Measurements from ENCODE around the gene ACTA1.
"Not testable (repeated sequence)": the region's sequence is repeated elsewhere in the genome, so short reads cannot be mapped to it uniquely, and the experiment has no call there.

The ACTA1 gene

DNA sequence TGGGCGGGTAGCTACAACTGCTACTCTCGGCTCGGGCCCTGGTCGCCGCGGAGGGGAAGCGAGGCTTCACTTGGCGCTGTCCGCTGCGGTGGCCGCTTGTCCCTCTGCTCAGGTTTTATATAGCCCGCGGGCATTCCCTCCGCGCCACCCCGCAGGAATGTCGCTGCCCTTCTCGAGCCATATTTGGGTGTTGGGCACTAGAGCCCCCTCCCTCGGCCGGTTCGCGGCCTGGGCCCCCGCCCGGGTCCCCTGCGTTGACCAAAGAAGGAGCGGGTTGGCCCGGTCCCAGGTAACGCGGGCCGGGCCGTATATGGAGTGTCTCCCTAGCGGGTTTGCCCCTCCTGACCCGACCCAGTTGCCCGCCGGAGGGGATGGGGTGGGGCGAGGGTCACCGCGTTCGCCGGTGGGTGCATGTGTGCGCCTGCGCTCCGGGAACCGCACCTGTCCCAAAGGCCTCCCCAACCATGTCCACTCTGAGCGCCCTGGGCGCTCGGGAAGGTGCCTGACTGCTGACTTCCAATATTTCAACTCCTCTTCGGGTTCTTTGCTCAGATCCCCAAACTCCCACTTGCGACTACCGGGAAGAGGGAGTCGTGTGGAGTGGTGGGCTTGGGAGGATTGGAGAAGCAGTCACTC is at the start of gene ACTA1:
ACTA1 (minus strand) TSS at position 90 of the 636 bp plus-strand sequence. CDS start 979 bp downstream, outside the sequence.
- no peak for DNase-seq (ENCODE audit: low read depth in 1 of 2, low spot score in 1 of 2)

DNA sequence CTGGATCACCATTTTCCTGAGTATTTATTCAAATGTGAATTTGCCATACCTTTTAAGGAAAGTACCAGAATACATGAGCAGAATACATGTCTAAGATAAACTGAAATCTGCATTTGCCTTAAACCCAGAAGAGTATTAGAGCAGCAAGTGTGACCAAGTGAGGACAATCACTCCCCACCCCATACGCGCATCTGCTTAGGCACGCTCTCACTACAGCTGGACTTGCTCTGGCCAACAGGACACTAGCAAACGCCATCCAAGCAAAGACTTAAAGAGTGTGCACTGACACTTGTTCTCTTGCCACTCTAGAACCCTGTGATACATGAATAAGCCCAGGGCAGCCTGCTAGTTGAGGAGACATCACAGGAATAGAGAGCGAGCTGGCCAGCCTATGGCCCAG is 48.6 kb upstream of the ACTA1 start:
- no peak for DNase-seq (ENCODE audit: low read depth in 1 of 2, low spot score in 1 of 2)

DNA sequence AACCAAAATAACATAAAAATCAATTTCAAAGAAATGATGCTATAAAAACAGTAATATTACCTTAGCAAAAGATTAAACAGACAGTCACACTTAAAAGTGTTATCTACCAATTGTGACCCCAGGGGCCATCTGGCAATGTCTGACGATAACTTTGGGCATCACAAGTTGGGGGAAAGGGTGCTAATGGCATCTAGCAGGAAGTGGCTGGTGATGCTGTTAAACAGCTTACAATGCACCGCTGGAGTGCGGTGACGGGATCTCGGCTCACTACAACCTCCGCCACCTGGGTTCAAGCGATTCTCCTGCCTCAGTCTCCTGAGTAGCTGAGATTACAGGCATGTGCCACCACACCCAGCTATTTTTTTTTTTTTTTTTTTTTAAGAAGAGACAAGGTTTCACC is 46.6 kb upstream of the ACTA1 start:
- DNase-seq (ENCODE audit: low read depth in 1 of 2, low spot score in 1 of 2) = no peak

DNA sequence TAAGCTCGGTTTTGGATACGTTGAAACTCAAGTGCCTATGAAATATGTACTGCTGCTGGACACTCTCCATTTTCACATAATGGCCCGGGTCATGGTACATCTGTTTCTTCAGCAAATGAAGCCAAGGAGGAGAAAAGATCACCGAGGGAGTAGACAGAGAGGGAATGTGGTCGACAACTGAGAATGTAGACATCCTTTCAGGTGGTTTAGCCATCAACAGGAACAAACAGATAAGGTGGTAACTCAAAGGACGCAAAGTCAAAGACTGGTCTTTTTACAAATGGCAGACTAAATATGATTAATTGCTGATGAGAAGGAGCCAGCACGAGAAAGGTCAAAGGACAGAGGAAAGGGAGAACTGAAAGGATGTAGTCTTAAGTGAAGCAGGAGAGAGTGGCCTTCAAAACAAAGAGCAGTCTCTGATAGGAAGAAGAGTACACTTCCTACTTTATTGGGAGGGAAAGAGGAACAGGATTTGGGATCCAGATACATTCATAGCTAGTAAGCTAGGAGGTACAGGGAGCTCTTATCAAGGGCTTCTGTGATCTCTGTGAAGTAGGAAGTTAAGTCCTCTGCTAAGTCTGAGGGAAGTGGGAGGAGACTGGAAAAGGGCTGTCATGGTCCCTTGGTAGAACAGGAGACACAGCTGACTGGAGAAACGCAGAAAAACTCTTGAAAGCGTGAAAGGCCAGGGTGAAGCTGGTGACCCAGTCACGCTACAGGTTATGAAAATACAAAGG is 45.9 kb upstream of the ACTA1 start:
- DNase-seq (ENCODE audit: low read depth in 1 of 2, low spot score in 1 of 2) = no peak

DNA sequence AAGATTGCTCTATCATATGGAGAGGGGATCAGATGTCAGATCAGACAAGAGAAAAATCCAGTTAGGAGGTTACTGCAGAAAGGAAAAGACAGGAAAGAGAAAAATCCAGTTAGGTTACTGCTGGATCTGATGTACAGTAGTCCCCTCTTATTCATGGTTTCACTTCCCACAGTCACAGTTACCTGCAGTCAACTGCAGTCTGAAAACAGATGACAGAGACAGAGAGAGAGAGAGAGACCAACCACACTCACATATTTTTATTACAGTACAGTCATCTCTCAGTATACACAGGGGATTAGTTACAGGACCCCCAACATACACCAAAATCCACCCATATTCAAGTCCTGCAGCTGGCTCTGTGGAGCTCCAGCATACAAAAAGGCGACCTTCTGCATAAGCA is 45.0 kb upstream of the ACTA1 start:
- DNase-seq (ENCODE audit: low read depth in 1 of 2, low spot score in 1 of 2) = no peak

DNA sequence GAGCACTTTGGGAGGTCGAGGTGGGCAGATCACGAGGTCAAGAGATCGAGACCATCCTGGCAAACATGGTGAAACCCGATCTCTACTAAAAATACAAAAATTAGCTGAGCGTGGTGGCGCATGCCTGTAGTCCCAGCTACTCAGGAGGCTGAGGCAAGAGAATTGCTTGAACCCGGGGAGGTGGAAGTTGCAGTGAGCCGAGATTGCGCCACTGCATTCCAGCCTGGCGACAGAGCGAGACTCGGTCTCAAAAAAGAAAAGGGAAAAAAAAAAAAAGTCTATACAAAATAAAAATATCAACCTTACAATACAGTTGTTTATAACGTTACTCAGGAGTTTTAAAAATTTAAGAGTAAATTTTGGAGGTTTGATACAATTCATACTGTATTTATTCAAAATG is 42.0 kb upstream of the ACTA1 start:
- DNase-seq (ENCODE audit: low read depth in 1 of 2, low spot score in 1 of 2) = not testable (repeated sequence)

DNA sequence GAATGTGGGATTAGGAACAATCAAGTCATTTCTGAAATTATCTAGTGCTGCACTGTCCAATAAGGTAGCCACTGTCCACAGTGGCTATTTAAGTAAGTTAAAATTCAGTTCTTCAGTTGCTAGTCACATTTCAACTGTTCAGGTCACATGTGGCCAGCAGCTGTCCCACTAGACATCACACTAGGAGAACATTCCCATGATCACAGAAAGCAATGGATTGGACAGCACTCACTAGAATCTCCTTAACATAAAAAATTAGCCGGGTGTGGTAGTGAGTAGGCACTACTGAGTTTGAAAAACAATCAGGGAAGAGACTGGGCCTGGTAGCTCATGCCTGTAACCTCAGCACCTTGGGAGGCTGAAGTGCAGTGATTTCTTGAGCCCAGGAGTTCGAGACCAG is 40.6 kb upstream of the ACTA1 start:
- DNase-seq (ENCODE audit: low read depth in 1 of 2, low spot score in 1 of 2) = no peak

DNA sequence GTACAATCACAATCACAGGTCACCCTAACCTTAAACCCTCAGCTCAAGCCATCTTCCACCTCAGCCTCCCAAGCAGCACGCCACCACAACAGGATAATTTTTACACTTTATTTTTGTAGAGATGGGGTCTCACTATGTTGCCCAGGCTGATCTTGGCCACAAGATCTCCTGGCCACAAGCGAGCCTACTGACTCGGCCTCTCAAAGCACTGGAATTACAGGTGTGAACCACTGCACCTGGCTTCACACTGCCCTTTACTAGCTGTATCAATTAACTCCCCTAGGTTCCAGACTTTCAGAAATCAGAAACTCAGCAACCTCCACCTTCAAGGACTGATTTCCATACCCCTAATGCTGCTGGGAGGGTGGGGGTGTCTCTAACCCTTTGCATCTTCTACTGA is 37.3 kb upstream of the ACTA1 start:
- no peak for DNase-seq (ENCODE audit: low read depth in 1 of 2, low spot score in 1 of 2)

DNA sequence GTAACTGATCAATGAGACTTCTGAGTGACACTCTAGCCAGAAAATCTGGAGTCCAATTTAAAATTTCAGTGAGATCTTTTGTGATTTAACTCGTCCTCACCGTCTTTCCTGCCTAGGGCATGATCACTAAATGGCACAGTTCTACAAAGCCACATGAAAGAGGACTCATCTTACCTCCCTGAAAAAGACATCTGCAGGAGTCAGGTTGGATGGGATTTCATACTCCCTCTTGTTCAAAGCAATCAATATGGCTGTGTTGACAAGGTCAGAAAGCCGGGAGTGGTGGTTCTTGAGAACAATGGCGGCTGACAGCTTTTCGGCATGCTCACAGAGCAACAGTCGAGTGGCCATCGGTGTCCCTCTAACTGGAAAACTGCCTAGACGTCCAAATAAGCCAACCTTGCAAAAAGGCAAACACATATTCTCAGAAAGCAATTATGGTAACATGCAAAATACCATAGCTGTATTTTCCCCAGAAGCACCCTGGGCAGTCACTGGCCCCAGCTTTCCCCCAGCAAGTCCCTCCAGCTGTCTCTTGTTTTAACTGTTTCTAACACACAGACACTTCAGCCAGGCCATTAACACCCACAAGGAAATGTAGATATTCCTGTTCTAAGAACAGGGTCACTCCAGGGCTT is 36.6 kb upstream of the ACTA1 start:
- DNase-seq (ENCODE audit: low read depth in 1 of 2, low spot score in 1 of 2) = no peak

DNA sequence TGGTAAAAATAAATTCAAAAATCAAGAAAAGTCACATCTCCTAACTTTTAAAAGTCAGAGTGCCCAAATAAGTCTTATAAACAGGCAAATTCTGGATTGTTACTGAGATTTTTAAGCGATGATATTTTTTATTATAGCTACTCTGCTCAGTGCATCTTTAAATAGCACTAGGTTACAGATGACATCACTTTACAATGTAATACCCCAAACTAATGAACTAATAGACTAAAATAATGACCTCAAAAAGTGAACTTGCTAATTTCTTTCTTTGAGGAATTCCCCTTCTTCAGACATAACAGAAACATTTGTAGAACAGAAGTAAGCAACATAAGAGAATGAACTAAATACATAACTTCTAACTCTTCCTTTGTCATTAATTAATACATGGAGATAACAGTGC is 33.0 kb upstream of the ACTA1 start:
- DNase-seq (ENCODE audit: low read depth in 1 of 2, low spot score in 1 of 2) = no peak

DNA sequence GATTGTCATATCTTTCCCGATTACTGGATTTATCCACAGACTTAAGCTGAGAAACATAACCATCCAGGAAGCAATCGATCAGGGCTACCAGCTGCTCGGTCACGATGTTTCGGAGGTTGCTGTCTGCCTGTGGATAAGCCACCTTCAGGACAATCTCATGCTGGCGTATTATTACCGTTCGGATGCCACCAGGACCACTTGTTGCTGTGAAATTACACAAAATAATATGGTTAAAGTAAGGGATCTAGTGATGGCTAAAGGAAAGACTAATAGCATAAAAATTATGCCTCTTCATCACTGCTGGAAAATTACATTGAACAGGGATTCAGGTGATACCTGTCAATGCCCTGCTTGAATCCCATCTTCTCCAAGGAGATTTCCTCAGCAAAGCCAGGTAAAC is 30.8 kb upstream of the ACTA1 start:
- DNase-seq (ENCODE audit: low read depth in 1 of 2, low spot score in 1 of 2) = no peak

DNA sequence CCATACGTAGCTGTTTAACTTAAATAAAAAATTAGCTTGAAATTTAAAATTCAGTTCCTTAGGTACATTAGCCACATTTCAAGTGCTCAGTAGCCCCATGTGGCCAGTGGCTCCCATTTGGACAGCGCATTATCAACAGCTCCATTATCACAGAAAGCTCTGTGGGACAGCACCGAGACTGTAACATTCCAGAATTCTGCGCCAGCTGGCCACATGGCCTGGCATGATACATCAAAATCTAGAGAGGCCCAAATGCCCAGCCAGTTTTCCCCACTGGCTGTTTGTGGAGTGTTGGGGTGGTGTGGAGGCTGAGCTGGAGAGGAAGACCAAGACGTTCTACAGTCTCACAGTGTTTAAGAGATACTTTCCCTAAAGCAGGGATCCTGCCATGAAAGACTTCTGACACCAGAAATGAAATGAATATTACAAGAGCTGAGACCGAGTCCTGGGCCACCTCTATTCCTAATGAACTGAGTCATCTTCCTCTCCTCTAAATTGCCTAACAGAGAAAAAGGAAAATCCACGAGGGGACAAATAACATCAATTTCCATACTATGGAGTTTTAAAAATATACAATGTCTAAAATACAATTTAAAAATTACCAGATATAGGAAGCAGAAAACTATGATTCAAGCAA is 27.3 kb upstream of the ACTA1 start:
- DNase-seq (ENCODE audit: low read depth in 1 of 2, low spot score in 1 of 2) = no peak

DNA sequence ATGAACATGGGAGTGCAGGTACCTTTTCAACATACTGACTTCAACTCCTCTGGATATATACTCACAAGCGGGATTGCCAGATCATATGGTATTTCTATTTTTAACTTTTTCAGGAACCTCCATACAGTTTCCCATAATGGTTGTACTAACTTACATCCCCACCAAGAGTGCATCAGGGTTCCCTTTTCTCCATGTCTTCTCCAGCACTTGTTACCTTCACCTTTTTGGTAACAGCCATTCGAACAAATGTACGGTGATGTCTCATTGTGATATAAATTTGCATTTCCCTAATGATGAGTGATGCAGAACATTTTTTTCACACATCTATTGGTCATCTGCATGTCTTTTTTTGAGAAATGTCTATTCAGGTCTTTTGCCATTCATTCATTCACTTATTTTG is 25.9 kb upstream of the ACTA1 start:
- DNase-seq (ENCODE audit: low read depth in 1 of 2, low spot score in 1 of 2) = no peak

DNA sequence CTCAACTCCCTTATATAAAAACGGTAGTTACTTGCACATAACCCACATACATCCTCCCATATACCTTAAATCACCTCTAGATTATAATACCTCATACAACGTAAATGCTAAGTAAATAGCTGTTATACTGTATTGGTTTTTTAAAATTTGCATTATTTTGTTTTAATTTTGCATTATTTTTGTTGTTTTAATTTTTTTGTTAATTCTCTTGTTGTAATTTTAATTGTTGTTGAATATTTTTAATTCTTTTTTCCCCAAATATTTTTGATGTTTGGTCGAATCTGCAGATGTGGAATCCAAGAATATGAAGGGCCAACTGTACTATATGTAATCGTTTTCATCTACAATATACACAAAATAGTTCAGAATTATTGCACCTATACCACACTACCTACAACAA is 23.5 kb upstream of the ACTA1 start:
- DNase-seq (ENCODE audit: low read depth in 1 of 2, low spot score in 1 of 2) = no peak

DNA sequence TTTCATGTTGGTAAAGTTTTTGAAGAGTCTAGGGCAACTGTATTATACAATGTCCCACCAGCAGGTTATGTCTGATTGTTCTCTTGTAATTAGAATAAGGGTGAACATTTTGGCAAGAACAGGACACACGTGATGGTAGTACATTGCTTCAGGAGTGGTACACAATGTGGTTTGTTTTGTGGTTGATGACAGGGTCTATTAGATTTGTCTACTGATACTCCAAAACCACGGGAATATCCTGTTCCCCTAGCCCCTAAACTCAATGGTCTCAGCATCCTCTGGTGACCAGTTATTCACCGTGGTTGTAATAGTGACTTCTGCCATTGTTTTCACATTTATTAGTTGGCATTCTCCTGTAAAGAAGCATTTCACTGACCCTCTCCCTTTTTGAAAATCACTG is 22.1 kb upstream of the ACTA1 start:
- no peak for DNase-seq (ENCODE audit: low read depth in 1 of 2, low spot score in 1 of 2)

DNA sequence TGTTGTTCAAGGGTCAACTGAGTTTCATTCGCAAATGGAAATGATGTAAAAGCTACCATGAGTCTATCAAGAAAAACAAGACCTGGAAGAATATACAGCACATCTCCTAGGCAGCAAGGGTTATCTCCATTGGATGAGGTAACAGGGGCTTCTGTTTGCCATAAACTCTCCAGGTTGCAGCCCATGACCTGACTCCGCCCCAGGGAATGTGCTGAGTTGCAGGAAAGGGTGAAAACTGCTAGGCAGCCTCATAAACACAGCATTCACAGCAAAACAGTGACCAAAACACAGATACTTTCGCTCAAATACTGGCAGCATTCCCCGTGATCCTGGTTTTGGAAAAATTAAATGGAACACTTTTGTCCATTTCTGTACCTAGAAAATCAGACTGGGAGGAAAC is 20.2 kb upstream of the ACTA1 start:
- no peak for DNase-seq (ENCODE audit: low read depth in 1 of 2, low spot score in 1 of 2)

DNA sequence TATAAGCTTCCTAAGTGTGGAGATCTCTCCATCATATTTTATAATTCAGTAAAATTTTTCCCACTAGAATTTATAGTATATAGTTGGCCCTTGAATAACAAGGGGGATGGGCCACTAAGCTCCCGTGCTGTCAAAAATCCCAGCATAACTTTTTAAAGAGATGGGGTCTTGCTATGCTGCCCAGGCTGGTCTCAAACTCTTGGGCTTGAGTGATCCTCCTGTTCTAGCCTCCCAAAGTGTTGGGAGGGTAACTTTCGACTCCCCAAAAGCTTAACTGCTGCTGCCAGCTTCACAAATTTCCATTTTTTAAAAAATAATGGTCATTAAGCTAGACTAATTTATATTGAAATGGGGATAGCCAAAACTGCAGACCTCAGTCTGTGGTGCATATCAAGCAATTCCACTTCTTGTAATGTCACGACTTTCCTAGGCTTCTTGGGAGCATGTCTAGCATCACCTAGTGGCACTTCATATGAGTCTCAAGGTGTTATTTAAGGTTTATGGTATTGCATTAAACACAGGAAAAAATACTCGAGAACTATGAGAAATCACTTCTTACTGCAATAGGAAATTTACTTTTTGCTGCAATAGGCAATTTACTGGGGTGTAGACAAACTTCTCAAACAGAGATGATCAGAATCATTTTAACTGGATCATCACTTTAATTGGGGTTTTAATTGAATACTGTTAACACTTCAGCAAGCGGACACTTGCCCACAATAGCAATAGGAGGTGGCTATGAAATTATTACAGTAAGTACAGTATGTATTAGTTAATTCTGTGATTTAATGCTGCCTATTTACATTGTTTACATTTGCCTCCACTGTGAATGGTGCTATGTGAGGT is 19.3 kb upstream of the ACTA1 start:
- DNase-seq (ENCODE audit: low read depth in 1 of 2, low spot score in 1 of 2) = no peak

DNA sequence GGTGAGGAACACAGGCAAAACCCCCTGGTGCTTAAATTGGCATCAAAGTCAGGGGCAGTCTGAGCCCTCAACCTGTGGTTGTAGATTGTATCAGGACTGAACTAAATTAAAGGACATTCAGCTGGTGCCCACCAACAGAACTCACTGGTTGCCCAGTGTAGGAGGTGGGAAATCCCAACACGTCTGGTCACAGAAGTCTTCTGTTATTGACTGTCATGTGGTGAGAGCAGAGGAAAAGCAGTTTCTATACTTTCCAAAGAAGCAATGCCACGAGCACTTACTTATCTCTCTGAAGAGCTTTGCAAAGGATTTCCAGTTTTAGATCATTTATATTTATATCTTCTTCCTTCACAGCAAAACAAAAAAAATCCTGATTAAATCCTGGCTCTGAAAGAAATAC is 15.0 kb upstream of the ACTA1 start:
- no peak for DNase-seq (ENCODE audit: low read depth in 1 of 2, low spot score in 1 of 2)

DNA sequence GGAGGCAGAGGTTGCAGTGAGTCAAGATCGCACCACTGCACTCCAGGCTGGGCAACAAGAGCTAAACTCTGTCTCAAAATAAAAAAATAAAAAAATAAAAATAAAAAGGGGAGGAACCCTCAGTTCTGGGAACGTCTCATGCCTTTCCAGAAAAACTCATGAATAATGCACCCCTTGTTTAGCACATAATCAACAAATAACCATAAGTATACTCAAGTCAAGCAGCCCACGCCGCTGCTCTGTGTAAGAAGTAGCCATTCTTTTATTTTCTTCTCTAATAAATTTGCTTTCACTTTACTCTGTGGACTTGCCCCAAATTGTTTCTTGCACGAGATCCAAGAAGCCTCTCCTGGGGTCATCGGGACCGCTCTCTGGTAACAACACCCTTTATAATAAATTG is 14.5 kb upstream of the ACTA1 start:
- no peak for DNase-seq (ENCODE audit: low read depth in 1 of 2, low spot score in 1 of 2)

DNA sequence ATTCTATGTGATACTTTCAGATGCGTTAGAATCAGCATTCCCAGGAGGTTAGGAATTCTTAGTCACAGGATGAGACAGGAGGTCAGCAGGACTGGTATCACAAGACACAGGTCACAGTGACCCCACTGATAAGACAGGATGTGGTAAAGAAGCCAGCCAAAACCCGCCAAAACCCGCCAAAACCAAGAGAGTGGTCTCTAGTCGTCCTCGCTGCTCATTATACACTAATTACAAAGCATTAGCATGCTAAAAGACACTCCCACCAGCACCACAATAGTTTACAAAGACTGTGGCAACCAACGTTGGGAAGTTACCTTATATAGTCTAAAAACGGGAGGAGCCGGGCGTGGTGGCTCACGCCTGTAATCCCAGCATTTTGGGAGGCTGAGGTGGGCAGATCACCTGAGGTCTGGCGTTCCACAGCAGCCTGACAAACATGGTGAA is 13.9 kb upstream of the ACTA1 start:
- DNase-seq (ENCODE audit: low read depth in 1 of 2, low spot score in 1 of 2) = no peak

DNA sequence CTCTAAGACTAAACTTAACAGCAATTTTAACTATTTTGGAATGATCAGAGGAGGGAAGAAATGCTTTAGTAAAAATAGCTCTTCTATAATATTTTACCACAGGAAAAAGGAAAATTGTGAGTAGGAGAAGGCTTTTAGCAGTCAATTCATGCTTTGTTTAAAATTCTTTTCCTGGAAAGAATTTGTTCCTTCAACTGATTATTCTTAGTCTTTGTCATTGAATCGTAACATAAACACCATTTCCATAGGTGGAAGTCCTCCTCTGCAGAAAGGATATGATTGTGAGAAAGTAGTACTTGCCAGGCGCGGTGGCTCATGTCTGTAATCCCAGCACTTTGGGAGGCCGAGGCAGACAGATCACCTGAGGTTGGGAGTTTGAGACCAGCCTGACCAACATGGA is 11.9 kb upstream of the ACTA1 start:
- DNase-seq (ENCODE audit: low read depth in 1 of 2, low spot score in 1 of 2) = no peak
